SU-DHL-6 (cell line): Measurements from ENCODE around the gene TXNRD2.

Experiments used
- EZH2phosphoT487 ChIP-seq: fragments of 200-600 bp; sonication (generic), shearing (Covaris generic); conservative IDR thresholded peaks from 2 replicates; pipeline ENCODE4 v1.6.1; 2018; ENCODE audit warnings: mild to moderate bottlenecking, antibody characterized with exemption, low read length, moderate library complexity, mixed read lengths
- TF ChIP-seq, protein P1 (sequence below): fragments of 200-600 bp; sonication (generic); IDR thresholded peaks from one replicate; pipeline ENCODE4 v1.5.1; 2017; ENCODE audit warnings: antibody characterized with exemption, mild to moderate bottlenecking, low read length, moderate library complexity; ENCODE audit not compliant: insufficient read depth, poor library complexity, severe bottlenecking

DNA sequence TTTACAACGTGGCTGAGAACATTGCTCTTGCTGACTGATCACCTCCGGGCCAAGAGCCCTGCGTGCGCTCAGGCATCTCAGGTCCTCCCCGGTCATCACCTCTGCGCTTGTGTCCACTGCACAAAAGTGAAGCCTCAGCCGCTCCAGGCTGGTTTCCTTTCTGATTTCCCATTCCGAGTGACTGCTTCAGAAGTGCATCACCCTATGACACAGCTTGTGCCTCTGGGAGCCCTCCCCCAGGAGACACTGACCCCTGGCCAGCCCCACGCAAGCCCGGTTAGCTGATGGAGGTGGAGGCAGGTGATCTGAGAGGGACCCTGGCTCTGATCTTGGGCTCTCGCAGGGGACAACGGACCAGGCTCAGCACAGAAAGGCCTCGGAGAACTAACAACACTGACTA lies 48.7 kb downstream of the TXNRD2 start:
- TF ChIP-seq, protein P1, sequence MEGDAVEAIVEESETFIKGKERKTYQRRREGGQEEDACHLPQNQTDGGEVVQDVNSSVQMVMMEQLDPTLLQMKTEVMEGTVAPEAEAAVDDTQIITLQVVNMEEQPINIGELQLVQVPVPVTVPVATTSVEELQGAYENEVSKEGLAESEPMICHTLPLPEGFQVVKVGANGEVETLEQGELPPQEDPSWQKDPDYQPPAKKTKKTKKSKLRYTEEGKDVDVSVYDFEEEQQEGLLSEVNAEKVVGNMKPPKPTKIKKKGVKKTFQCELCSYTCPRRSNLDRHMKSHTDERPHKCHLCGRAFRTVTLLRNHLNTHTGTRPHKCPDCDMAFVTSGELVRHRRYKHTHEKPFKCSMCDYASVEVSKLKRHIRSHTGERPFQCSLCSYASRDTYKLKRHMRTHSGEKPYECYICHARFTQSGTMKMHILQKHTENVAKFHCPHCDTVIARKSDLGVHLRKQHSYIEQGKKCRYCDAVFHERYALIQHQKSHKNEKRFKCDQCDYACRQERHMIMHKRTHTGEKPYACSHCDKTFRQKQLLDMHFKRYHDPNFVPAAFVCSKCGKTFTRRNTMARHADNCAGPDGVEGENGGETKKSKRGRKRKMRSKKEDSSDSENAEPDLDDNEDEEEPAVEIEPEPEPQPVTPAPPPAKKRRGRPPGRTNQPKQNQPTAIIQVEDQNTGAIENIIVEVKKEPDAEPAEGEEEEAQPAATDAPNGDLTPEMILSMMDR: no peak
- no peak for TF ChIP-seq EZH2phosphoT487
